ENCODE results near the gene SDF4.

Gene SDF4

DNA sequence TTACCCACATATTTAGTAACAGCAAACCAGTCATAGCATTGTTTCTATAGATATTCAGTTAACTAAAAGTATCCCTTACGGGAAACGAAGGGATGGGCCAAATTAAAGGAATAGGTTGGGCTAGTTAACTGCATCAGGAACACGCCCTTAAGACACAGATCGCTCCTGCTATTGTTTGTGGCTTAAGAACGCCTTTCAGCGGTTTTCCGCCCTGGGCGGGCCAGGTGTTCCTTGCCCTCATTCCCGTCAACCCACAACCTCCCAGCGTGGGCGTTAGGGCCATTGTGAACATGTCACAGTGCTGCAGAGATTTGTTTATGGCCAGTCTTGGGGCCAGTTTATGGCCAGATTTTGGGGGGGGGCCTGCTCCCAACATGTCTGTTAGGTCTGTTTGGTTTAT lies 40.1 kb downstream of the SDF4 start:
- Histone ChIP-seq H3K4me3 (ENCODE audit: low read length) (no peak overlapping the region), H3K4me1 (ENCODE audit: control insufficient read depth, insufficient read depth, low read length) (no peaks in the 10 kb centered on the region), H3K27me3 (ENCODE audit: control insufficient read depth, insufficient read depth, low read length) (no peaks in the 10 kb centered on the region), H3K9me3 (ENCODE audit: control insufficient read depth, low read length) (no peaks in the 10 kb centered on the region), H3K36me3 (ENCODE audit: control insufficient read depth, insufficient read depth, low read length) (no peaks in the 10 kb centered on the region), H3K9ac (ENCODE audit: low read length) (no peak overlapping the region)

DNA sequence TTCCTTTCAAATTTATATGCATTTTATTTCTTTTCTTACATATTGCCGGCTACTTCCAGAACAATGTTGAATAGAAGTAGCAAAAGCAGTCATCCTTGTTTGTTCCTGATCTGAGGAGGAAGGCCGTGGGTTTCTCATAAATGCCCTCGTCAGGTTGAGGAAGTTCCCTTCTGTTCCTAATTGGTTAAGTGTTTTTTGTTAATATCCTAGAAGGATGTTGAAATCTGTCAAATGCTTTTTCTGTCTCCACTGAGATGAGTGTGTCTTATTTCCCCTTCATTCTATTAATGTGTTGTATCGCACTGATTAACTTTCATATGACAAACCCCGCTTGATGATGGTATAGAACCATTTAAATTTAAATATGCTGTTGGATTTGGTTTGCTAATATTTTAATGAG lies 42.7 kb downstream of the SDF4 start:
- no peaks in the 10 kb centered on the region for H3K27me3 ChIP-seq (ENCODE audit: control insufficient read depth, insufficient read depth, low read length)
- no peaks in the 10 kb centered on the region for H3K36me3 ChIP-seq (ENCODE audit: control insufficient read depth, insufficient read depth, low read length)
- H3K9ac ChIP-seq (ENCODE audit: low read length), result no peak overlapping the region
- no peaks in the 10 kb centered on the region for H3K4me1 ChIP-seq (ENCODE audit: control insufficient read depth, insufficient read depth, low read length)
- no peaks in the 10 kb centered on the region for H3K9me3 ChIP-seq (ENCODE audit: control insufficient read depth, low read length)
- H3K4me3 ChIP-seq (ENCODE audit: low read length), result no peak overlapping the region

DNA sequence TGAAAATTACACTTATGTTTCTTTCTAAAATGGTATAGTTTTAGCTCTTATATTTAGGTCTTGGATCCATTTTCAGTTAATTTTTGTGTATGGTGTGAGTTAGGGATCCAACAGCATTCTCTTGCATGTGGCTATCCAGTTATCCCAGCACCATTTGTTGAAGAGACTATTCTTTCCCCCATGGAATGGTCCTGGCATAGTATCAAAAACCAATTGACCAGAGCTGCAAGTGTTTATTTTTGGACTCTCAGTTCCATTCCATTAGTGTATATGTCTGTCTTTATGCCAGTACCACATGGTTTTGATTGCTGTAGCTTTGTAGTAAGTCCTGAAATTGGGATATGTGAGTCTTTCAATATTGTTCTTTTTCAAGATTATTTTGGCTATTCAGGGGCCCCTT lies 43.9 kb downstream of the SDF4 start:
- Histone ChIP-seq H3K4me1 (ENCODE audit: control insufficient read depth, insufficient read depth, low read length) (no peaks in the 10 kb centered on the region), H3K4me3 (ENCODE audit: low read length) (no peak overlapping the region), H3K9ac (ENCODE audit: low read length) (no peak overlapping the region), H3K27me3 (ENCODE audit: control insufficient read depth, insufficient read depth, low read length) (no peaks in the 10 kb centered on the region), H3K9me3 (ENCODE audit: control insufficient read depth, low read length) (no peaks in the 10 kb centered on the region), H3K36me3 (ENCODE audit: control insufficient read depth, insufficient read depth, low read length) (no peaks in the 10 kb centered on the region)

DNA sequence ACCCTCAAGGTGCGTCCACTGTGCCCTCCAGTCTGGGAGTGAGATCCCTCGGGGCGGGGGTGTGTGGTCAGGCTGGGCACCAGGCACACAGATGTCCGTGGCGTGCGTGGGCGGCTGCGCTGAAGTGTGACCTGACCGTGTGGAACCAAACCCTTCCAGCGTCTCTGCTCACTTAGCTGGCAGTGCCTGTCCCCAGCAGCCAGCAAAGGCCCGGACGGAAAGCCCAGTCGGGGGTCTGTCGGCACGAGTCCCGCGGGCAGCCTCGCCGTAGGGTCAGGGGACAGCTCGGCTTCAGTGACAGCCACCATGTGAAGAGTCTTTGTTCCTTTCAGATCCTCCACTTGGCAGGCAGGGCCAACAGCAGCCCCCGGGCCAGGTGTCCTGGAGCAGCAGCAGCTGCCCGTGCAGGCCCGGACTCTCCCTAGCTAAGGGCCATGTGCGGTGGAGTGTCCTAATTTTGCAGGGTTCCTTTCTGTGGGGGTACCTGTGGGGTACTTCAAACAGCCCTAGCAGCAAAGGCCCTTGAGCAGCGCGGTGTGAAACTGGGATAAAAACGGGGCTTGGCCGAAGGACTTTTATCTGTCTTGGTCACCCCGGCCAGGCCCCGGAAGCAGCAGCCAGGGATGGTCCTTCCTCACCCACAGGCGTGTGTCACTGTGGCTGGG lies 46.6 kb downstream of the SDF4 start:
- Histone ChIP-seq H3K4me3 (ENCODE audit: low read length) (no peak overlapping the region), H3K9me3 (ENCODE audit: control insufficient read depth, low read length) (no peaks in the 10 kb centered on the region), H3K4me1 (ENCODE audit: control insufficient read depth, insufficient read depth, low read length) (no peaks in the 10 kb centered on the region), H3K36me3 (ENCODE audit: control insufficient read depth, insufficient read depth, low read length) (no peaks in the 10 kb centered on the region), H3K9ac (ENCODE audit: low read length) (no peak overlapping the region), H3K27me3 (ENCODE audit: control insufficient read depth, insufficient read depth, low read length) (no peaks in the 10 kb centered on the region)

DNA sequence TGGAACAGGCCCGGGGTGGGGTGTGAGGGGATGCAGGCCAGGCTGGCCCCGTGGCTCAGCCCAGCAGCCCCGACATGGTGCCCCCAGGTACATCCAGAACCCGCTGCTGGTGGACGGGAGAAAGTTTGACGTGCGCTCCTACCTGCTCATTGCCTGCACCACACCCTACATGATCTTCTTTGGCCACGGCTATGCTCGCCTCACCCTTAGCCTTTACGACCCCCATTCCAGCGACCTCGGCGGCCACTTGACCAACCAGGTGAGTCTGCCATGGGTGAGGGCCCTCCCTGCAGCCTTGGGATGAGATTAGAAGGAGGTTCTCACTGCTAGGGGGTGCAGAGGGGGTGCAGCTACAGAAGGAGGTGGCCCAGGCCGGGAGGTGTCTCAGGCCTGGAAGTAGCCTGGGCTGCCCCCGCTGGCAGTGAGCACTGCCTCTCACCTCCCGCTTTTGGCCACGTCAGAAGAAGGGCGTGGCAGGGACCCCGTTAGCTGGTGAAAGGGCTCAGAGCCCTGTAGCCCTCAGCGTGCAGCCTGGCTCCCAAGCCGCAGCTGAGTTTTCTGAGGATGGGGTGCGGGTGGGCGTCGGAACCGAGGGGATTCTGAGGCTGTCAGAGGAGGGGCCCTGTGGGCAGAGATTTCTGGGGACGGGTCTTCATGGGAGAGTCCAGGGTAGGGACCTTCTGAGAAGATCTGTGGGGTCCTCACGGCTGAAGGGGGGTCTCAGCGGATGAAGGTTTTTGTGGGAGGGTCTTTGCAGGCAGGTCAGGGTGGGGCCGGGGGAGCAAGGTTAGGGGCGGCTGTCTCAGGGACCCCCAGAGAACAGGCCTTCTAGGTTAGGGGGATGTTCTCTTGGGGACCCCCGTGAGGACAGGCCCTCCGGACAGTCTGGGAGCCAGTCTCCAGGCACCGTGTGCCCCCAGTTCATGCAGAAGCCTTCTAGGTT lies 47.7 kb downstream of the SDF4 start:
- no peak overlapping the region for H3K9ac ChIP-seq (ENCODE audit: low read length)
- no peaks in the 10 kb centered on the region for H3K9me3 ChIP-seq (ENCODE audit: control insufficient read depth, low read length)
- no peaks in the 10 kb centered on the region for H3K4me1 ChIP-seq (ENCODE audit: control insufficient read depth, insufficient read depth, low read length)
- no peak overlapping the region for H3K4me3 ChIP-seq (ENCODE audit: low read length)
- H3K36me3 ChIP-seq (ENCODE audit: control insufficient read depth, insufficient read depth, low read length), result no peaks in the 10 kb centered on the region
- no peaks in the 10 kb centered on the region for H3K27me3 ChIP-seq (ENCODE audit: control insufficient read depth, insufficient read depth, low read length)

DNA sequence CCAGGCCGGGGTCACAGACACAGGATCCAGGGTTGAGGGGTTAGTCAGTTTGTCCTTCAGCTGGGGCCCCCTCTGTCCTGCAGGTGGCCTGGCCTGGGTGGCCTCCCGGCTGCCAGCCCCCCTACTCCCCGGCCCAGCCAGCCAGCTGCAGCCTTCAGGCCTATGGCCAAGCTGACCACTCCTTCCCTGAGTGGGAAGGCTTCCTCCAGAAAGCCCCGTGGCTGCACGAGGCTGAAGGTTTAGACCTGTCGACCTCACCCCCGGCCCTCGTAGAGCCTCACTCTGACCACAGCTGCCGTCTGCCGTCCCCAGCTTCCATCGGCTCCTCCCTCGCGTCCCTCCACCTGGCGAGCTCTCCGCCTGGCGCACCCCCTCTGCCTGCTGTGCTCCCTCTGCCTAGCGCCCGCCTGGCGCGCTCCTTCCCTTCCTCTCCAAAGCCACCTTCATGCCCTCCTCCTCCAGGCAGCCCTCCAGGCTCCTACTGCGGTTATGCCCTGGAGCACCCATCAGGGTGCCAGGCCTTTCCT lies 48.5 kb downstream of the SDF4 start:
- Histone ChIP-seq H3K9me3 (ENCODE audit: control insufficient read depth, low read length) (no peaks in the 10 kb centered on the region), H3K4me3 (ENCODE audit: low read length) (no peak overlapping the region), H3K27me3 (ENCODE audit: control insufficient read depth, insufficient read depth, low read length) (no peaks in the 10 kb centered on the region), H3K9ac (ENCODE audit: low read length) (no peak overlapping the region), H3K36me3 (ENCODE audit: control insufficient read depth, insufficient read depth, low read length) (no peaks in the 10 kb centered on the region), H3K4me1 (ENCODE audit: control insufficient read depth, insufficient read depth, low read length) (no peaks in the 10 kb centered on the region)

DNA sequence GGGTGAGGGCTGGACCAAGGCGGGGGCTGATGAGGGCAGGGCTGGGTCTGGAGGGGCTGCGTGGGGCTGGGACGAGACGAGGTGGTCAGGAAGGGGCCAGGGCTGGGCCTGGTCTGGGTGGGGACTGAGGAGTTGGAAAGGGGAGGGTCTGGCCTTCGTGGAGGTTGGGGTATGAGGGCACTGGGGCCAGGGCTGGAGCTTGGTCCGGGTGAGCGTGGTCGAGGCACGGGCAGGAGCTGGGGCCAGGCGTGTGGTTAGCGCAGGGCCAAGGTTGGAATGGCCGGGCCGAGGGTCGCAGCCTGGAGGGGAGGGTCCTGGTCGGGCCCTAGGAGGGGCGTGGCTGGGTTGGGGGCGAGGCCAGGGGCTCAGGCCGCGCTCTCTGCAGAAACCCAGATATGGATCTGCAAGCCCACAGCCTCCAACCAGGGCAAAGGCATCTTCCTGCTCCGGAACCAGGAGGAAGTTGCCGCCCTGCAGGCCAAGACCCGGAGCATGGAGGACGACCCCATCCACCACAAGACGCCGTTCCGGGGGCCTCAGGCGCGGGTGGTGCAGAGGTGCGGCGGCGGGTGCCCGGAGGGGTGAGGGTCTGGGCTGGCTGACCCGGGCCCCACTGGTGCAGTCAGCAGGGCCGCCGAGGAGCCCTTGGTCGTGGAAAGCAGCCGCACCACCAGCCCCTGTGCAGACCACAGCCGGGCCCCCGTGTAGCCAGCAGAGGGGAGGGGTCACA lies 49.1 kb downstream of the SDF4 start:
- H3K36me3 ChIP-seq (ENCODE audit: control insufficient read depth, insufficient read depth, low read length), result no peaks in the 10 kb centered on the region
- no peaks in the 10 kb centered on the region for H3K4me1 ChIP-seq (ENCODE audit: control insufficient read depth, insufficient read depth, low read length)
- no peak overlapping the region for H3K4me3 ChIP-seq (ENCODE audit: low read length)

GRCh38 chr1:1181938-1182410 lies 49.8 kb downstream of the SDF4 start:
- no peaks in the 10 kb centered on the region for H3K36me3 ChIP-seq (ENCODE audit: control insufficient read depth, insufficient read depth, low read length)
- no peaks in the 10 kb centered on the region for H3K27me3 ChIP-seq (ENCODE audit: control insufficient read depth, insufficient read depth, low read length)
- H3K9ac ChIP-seq (ENCODE audit: low read length), result no peak overlapping the region
- no peaks in the 10 kb centered on the region for H3K9me3 ChIP-seq (ENCODE audit: control insufficient read depth, low read length)
- H3K4me1 ChIP-seq (ENCODE audit: control insufficient read depth, insufficient read depth, low read length), result no peaks in the 10 kb centered on the region
- H3K4me3 ChIP-seq (ENCODE audit: low read length), result no peak overlapping the region

More for the DNA sequence above, 49.1 kb downstream of the SDF4 start:
- Histone ChIP-seq H3K27me3 (ENCODE audit: control insufficient read depth, insufficient read depth, low read length) (no peaks in the 10 kb centered on the region), H3K9ac (ENCODE audit: low read length) (no peak overlapping the region), H3K9me3 (ENCODE audit: control insufficient read depth, low read length) (no peaks in the 10 kb centered on the region)

DNA sequence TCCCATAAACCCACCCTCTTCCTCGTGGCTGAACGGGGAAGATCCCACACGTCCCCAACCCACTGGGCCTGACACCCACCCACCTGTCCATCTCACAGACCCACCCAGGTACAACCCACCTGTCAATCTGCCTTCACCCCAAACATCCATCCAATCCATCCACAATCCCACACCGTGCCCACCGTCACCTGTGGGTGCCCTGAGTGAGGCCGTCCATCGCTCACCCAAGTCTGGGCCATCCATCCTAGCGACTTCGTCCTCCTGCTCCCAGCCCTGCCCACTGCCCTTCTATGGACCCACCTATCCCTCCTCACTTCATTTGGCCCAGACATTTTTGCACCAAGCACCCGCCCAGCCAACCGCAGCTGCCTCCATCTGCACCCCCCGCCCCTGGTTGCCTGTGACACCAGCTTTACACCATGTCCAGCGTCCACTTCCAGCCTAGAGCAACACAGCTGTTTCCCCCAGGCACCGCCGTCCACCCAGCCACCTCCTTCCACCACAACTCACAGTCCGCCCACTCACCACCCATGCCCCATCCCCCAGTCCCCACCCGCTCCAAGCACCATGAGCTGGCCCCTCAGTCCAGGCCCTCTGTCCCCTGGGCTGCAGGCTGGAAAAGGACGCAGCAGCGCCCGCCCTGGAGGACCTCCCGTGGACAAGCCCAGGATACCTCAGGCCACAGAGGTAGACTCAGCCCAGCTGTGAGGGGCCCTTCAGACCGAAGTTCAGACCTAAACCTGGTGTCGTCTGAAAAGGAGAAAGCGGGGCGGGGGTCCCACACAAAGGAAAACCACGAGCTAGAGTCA lies 50.5 kb downstream of the SDF4 start:
- Histone ChIP-seq H3K36me3 (ENCODE audit: control insufficient read depth, insufficient read depth, low read length) (no peaks in the 10 kb centered on the region), H3K9ac (ENCODE audit: low read length) (no peak overlapping the region), H3K4me1 (ENCODE audit: control insufficient read depth, insufficient read depth, low read length) (no peaks in the 10 kb centered on the region), H3K4me3 (ENCODE audit: low read length) (no peak overlapping the region), H3K27me3 (ENCODE audit: control insufficient read depth, insufficient read depth, low read length) (no peaks in the 10 kb centered on the region), H3K9me3 (ENCODE audit: control insufficient read depth, low read length) (no peaks in the 10 kb centered on the region)

- Histone ChIP-seq H3K27me3 (ENCODE audit: control insufficient read depth, insufficient read depth, low read length) (no peaks in the 10 kb centered on the region), H3K4me3 (ENCODE audit: low read length) (no peak overlapping the region), H3K4me1 (ENCODE audit: control insufficient read depth, insufficient read depth, low read length) (no peaks in the 10 kb centered on the region), H3K9ac (ENCODE audit: low read length) (no peak overlapping the region), H3K9me3 (ENCODE audit: control insufficient read depth, low read length) (no peaks in the 10 kb centered on the region), H3K36me3 (ENCODE audit: control insufficient read depth, insufficient read depth, low read length) (no peaks in the 10 kb centered on the region)
These were observed 51.6 kb downstream of the SDF4 start for GRCh38 chr1:1179983-1180861.
